GM23248 (cell line): ENCODE results near the gene KLK1. TPM values are rescaled to one million over a fixed set of nuclear protein-coding genes. Genes with fewer than 3 reads are reported as not detected.
"Not testable (repeated sequence)": the region's sequence is repeated elsewhere in the genome, so short reads cannot be mapped to it uniquely, and the experiment has no call there.

ENCODE experiments used
- DNase-seq: peaks from one replicate; pipeline ENCODE4 v3.0.0-alpha.2; 2015
- H2AFZ ChIP-seq: fragments of 200-600 bp; sonication (generic); 2 replicates; pipeline ENCODE4 v1.6.1; 2016; ENCODE audit warnings: antibody characterized with exemption
- H3F3A ChIP-seq: fragments of 200-600 bp; sonication (generic); 2 replicates; pipeline ENCODE4 v1.6.1; 2016; ENCODE audit warnings: mild to moderate bottlenecking, antibody characterized with exemption, mixed run types; ENCODE audit not compliant: insufficient read depth
- H3K27ac ChIP-seq: fragments of 200-600 bp; sonication (generic); 2 replicates; pipeline ENCODE4 v1.5.1; 2016; ENCODE audit warnings: mild to moderate bottlenecking
- H3K27me3 ChIP-seq: fragments of 200-600 bp; sonication (generic); replicated peaks from 2 replicates; pipeline ENCODE4 v1.6.1; 2016; ENCODE audit warnings: mild to moderate bottlenecking; ENCODE audit not compliant: insufficient read depth
- H3K36me3 ChIP-seq: fragments of 200-600 bp; sonication (generic); 2 replicates; pipeline ENCODE4 v1.6.1; 2016; ENCODE audit warnings: low read depth, mild to moderate bottlenecking
- H3K4me1 ChIP-seq: fragments of 200-600 bp; sonication (generic); 2 replicates; pipeline ENCODE4 v1.6.1; 2016; ENCODE audit warnings: mild to moderate bottlenecking; ENCODE audit not compliant: insufficient read depth
- H3K4me2 ChIP-seq: fragments of 200-600 bp; sonication (generic); one replicate; pipeline ENCODE4 v1.6.1; 2016; ENCODE audit warnings: mild to moderate bottlenecking; ENCODE audit not compliant: unreplicated experiment
- H3K4me3 ChIP-seq: fragments of 200-600 bp; sonication (generic); 2 replicates; pipeline ENCODE4 v1.5.1; 2016; ENCODE audit warnings: mild to moderate bottlenecking
- H3K79me2 ChIP-seq: fragments of 200-600 bp; sonication (generic); 2 replicates; pipeline ENCODE4 v1.6.1; 2016; ENCODE audit warnings: mild to moderate bottlenecking; ENCODE audit not compliant: insufficient read depth
- H3K9ac ChIP-seq: fragments of 200-600 bp; sonication (generic); 2 replicates; pipeline ENCODE4 v1.6.1; 2016; ENCODE audit warnings: mild to moderate bottlenecking
- H3K9me2 ChIP-seq: fragments of 200-600 bp; sonication (generic); 2 replicates; pipeline ENCODE4 v1.6.1; 2016; ENCODE audit warnings: mixed run types, mild to moderate bottlenecking, moderate library complexity; ENCODE audit not compliant: insufficient read depth
- H3K9me3 ChIP-seq: fragments of 200-600 bp; sonication (generic); one replicate; pipeline ENCODE4 v1.6.1; 2017; ENCODE audit warnings: low read depth
- H4K20me1 ChIP-seq: fragments of 200-600 bp; sonication (generic); 2 replicates; pipeline ENCODE4 v1.6.0; 2016; ENCODE audit not compliant: insufficient read depth
- EZH2 ChIP-seq: fragments of 200-600 bp; sonication (generic); IDR thresholded peaks from 2 replicates; pipeline ENCODE4 v1.6.1; 2018; ENCODE audit warnings: antibody characterized with exemption, mild to moderate bottlenecking; ENCODE audit not compliant: insufficient read depth, poor library complexity, severe bottlenecking
- EZH2phosphoT487 ChIP-seq: fragments of 200-600 bp; sonication (generic); IDR thresholded peaks from 2 replicates; pipeline ENCODE4 v1.6.1; 2018; ENCODE audit warnings: antibody characterized with exemption, moderate library complexity, mild to moderate bottlenecking, low read depth; ENCODE audit not compliant: insufficient read depth
- WGBS, 2 experiments: methylation state at CpG; one replicate each; pipeline ENCODE4 v1.1.6; 2015 to 2017; ENCODE audit warnings: low lambda C conversion rate in 2 of 2, low coverage in 1 of 2; ENCODE audit errors: missing lambda C conversion rate in 2 of 2; 5-methylcytosine and 5-hydroxymethylcytosine counted together
- in situ Hi-C: fragments of 300-500 bp; cut with MboI; formaldehyde crosslinking; loops from 2 replicates; pipeline ENCODE4 v1.15.0; 2020
- polyA plus RNA-seq: library from polyadenylated mRNA; unstranded; fragments of >200 nt; fragmentation: Nextera tagmentation; extraction: Ambion mirVana; gene quantifications from 2 replicates; pipeline ENCODE4 v1.2.1, GENCODE V29; 2016
- total RNA-seq: library from RNA; depleted of rRNA; stranded (reverse); fragments of >200 nt; shearing (Covaris generic); gene quantifications from 2 replicates; pipeline ENCODE4 v1.2.3, GENCODE V29; 2014

Gene KLK1
- total and polyA plus RNA-seq, 2 experiments from 2014 or later, result not detected

- Histone ChIP-seq H3K79me2 (no peaks in the 10 kb centered on the region), H3K4me3 (no peak overlapping the region), H3K9ac (no peak overlapping the region), H3F3A (no peaks in the 10 kb centered on the region), H3K9me3 (no peaks in the 10 kb centered on the region), H3K36me3 (no peaks in the 10 kb centered on the region), H3K9me2 (no peaks in the 10 kb centered on the region), H3K4me2 (no peak overlapping the region), H3K27ac (no peak overlapping the region), H3K4me1 (no peaks in the 10 kb centered on the region), H2AFZ (no peak overlapping the region), H4K20me1 (no peaks in the 10 kb centered on the region), H3K27me3 (peaks cover 50% of the 10 kb centered on the region)
- 56 to 60% methylated on average over 5 of the region's 5 CpGs for WGBS, 2 experiments
- no peak for TF ChIP-seq EZH2
- in situ Hi-C loops, result loop anchor here (25.0 kb wide), 1 partner anchor 414 kb away; the partner anchor contains the start of gene NAPSA
- DNase-seq, result no peak
Measured at GRCh38 chr19:50776131-50776530, 47.5 kb downstream of the KLK1 start.

GRCh38 chr19:50773454-50773853 lies 50.1 kb downstream of the KLK1 start:
- H3K9ac ChIP-seq, H3K79me2 ChIP-seq, H3K4me2 ChIP-seq, H3K36me3 ChIP-seq, H3K4me1 ChIP-seq, DNase-seq, in situ Hi-C loops, H3K9me2 ChIP-seq, H3K27ac ChIP-seq, H4K20me1 ChIP-seq, H3K9me3 ChIP-seq, H2AFZ ChIP-seq, H3K4me3 ChIP-seq, H3F3A ChIP-seq: not testable (repeated sequence)
- H3K27me3 ChIP-seq, result peaks cover 23% of the 10 kb centered on the region
- 4 to 9% methylated on average over 6 to 7 of the region's 7 CpGs for WGBS, 2 experiments

GRCh38 chr19:50772912-50773311 lies 50.7 kb downstream of the KLK1 start:
- WGBS, 2 experiments, result 45 to 50% methylated on average over 3 of the region's 3 CpGs
- H3K4me2 ChIP-seq, H3K9me3 ChIP-seq, H3K36me3 ChIP-seq, H3K4me1 ChIP-seq, H3K27ac ChIP-seq, in situ Hi-C loops, H2AFZ ChIP-seq, H3K79me2 ChIP-seq, H4K20me1 ChIP-seq, H3K4me3 ChIP-seq, H3F3A ChIP-seq, H3K9ac ChIP-seq, DNase-seq, H3K9me2 ChIP-seq: not testable (repeated sequence)
- peaks cover 18% of the 10 kb centered on the region for H3K27me3 ChIP-seq

GRCh38 chr19:50772476-50772875 lies 51.1 kb downstream of the KLK1 start:
- in situ Hi-C loops, result no loop called here
- Histone ChIP-seq H3K9me3 (no peaks in the 10 kb centered on the region), H3K27me3 (peaks cover 14% of the 10 kb centered on the region), H2AFZ (no peak overlapping the region), H3K9me2 (no peaks in the 10 kb centered on the region), H3K4me3 (no peak overlapping the region), H3K9ac (no peak overlapping the region), H3K4me2 (no peak overlapping the region), H4K20me1 (no peaks in the 10 kb centered on the region), H3K79me2 (no peaks in the 10 kb centered on the region), H3K36me3 (no peaks in the 10 kb centered on the region), H3F3A (no peaks in the 10 kb centered on the region), H3K27ac (no peak overlapping the region), H3K4me1 (no peaks in the 10 kb centered on the region)
- no peak for TF ChIP-seq EZH2
- TF ChIP-seq EZH2phosphoT487, result no peak
- DNase-seq, result peak; percentile 39
- 12 to 22% methylated on average over 2 of the region's 2 CpGs for WGBS, 2 experiments

- Histone ChIP-seq H3K36me3 (no peaks in the 10 kb centered on the region), H3K4me1 (no peaks in the 10 kb centered on the region), H3K27ac (no peak overlapping the region), H3K27me3 (peaks cover 6% of the 10 kb centered on the region), H3K4me2 (no peak overlapping the region), H3K9me2 (no peaks in the 10 kb centered on the region), H2AFZ (no peak overlapping the region), H3K9me3 (no peaks in the 10 kb centered on the region), H3F3A (no peaks in the 10 kb centered on the region), H3K4me3 (no peak overlapping the region), H3K79me2 (no peaks in the 10 kb centered on the region), H4K20me1 (no peaks in the 10 kb centered on the region), H3K9ac (no peak overlapping the region)
- in situ Hi-C loops, result no loop called here
- no peak for DNase-seq
- 54 to 63% methylated on average over 13 of the region's 13 CpGs for WGBS, 2 experiments
- TF ChIP-seq EZH2phosphoT487 (no peak), EZH2 (no peak)
Measured at GRCh38 chr19:50770888-50771287, 52.7 kb downstream of the KLK1 start.

- H3K4me3 ChIP-seq, in situ Hi-C loops, H3K79me2 ChIP-seq, H3F3A ChIP-seq, H2AFZ ChIP-seq, DNase-seq, H3K9me3 ChIP-seq, H3K4me2 ChIP-seq, H3K27me3 ChIP-seq, H3K36me3 ChIP-seq, H4K20me1 ChIP-seq, H3K27ac ChIP-seq, H3K9ac ChIP-seq, H3K9me2 ChIP-seq, H3K4me1 ChIP-seq: not testable (repeated sequence)
- 44 to 54% methylated on average over 2 of the region's 2 CpGs for WGBS, 2 experiments
Measured at GRCh38 chr19:50770164-50770563, 53.4 kb downstream of the KLK1 start, which contains the start of gene GPR32. GPR32 (plus strand) TSS chr19:50770464; CDS start chr19:50770601, 137 bp downstream.
